22Rv1 (cell line): Measurements from ENCODE around the gene SH2D3A.

Source experiments
- CTCF ChIP-seq: fragments of 450-650 bp; IDR thresholded peaks from 2 replicates; pipeline ENCODE4 v1.5.1; 2017; ENCODE audit warnings: mild to moderate bottlenecking
- ZFX ChIP-seq: fragments of 450-650 bp; IDR thresholded peaks from 2 replicates; pipeline ENCODE4 v1.6.1; 2017; ENCODE audit warnings: antibody characterized with exemption, borderline replicate concordance

- TF ChIP-seq CTCF (no peak), ZFX (no peak)
These were observed 17.2 kb downstream of the SH2D3A start for GRCh38 chr19:6750062-6750461.
